ENCODE data around the gene DCTD. TPM values are rescaled to one million over a fixed set of nuclear protein-coding genes. Genes with fewer than 3 reads are reported as not detected.

The DCTD gene
- total and polyA plus RNA-seq, 5 donors from 2014 or later, result 57.5 to 104 (median 85.8) TPM

GRCh38 chr4:182925855-182926254, 8.7 kb upstream of the DCTD start:
- ATAC-seq (ENCODE audit: low read depth in 2 of 2) (no peak), DNase-seq (no peak)
- H3K9me3 ChIP-seq (ENCODE audit: control insufficient read depth in 2 of 2, low read length in 2 of 2), result no peaks in the 10 kb centered on the region
- Mint-ChIP-seq H3K36me3 (no peaks in the 10 kb centered on the region), H3K4me1 (no peaks in the 10 kb centered on the region), H3K4me3 (no peak overlapping the region), H3K9me3 (no peaks in the 10 kb centered on the region), H3K27ac (no peak overlapping the region), H3K27me3 (peaks cover 18% of the 10 kb centered on the region)
- H3K36me3 ChIP-seq (ENCODE audit: control insufficient read depth, insufficient read depth, low read length), result no peaks in the 10 kb centered on the region
- no peak overlapping the region for H3K4me3 ChIP-seq (ENCODE audit: low read depth, low read length)
- H3K4me1 ChIP-seq (ENCODE audit: control insufficient read depth, insufficient read depth, low read length, poor library complexity, severe bottlenecking), result no peaks in the 10 kb centered on the region
- peaks cover 7% of the 10 kb centered on the region for H3K27me3 ChIP-seq (ENCODE audit: control insufficient read depth, insufficient read depth, low read length)
- no peak overlapping the region for H3K27ac ChIP-seq (ENCODE audit: insufficient read depth, low read length, poor library complexity, severe bottlenecking)

GRCh38 chr4:182925298-182925757, 8.1 kb upstream of the DCTD start:
- peaks cover 18% of the 10 kb centered on the region for H3K27me3 Mint-ChIP-seq
- H3K27me3 ChIP-seq (ENCODE audit: control insufficient read depth, insufficient read depth, low read length), result peaks cover 7% of the 10 kb centered on the region
- peak; percentile 92 for ATAC-seq (ENCODE audit: low read depth in 2 of 2)
- H3K9me3 ChIP-seq (ENCODE audit: control insufficient read depth in 2 of 2, low read length in 2 of 2), result no peaks in the 10 kb centered on the region
- H3K4me1 Mint-ChIP-seq, result no peaks in the 10 kb centered on the region
- DNase-seq, result peak; percentile 25 to 74 (median 48)
- no peak overlapping the region for H3K4me3 ChIP-seq (ENCODE audit: low read depth, low read length)
- no peaks in the 10 kb centered on the region for H3K36me3 Mint-ChIP-seq
- H3K4me3 Mint-ChIP-seq, result no peak overlapping the region
- no peak overlapping the region for H3K27ac Mint-ChIP-seq
- H3K4me1 ChIP-seq (ENCODE audit: control insufficient read depth, insufficient read depth, low read length, poor library complexity, severe bottlenecking), result no peaks in the 10 kb centered on the region
- no peaks in the 10 kb centered on the region for H3K36me3 ChIP-seq (ENCODE audit: control insufficient read depth, insufficient read depth, low read length)
- H3K9me3 Mint-ChIP-seq, result no peaks in the 10 kb centered on the region
- H3K27ac ChIP-seq (ENCODE audit: insufficient read depth, low read length, poor library complexity, severe bottlenecking), result no peak overlapping the region

GRCh38 chr4:182924497-182924896, 7.3 kb upstream of the DCTD start:
- Mint-ChIP-seq H3K4me3 (no peak overlapping the region), H3K27ac (no peak overlapping the region), H3K27me3 (peaks cover 11% of the 10 kb centered on the region), H3K4me1 (peaks cover 0 to 5% (median 3%) of the 10 kb centered on the region in 4 donors), H3K36me3 (no peaks in the 10 kb centered on the region), H3K9me3 (no peaks in the 10 kb centered on the region)
- peaks cover 7% of the 10 kb centered on the region for H3K27me3 ChIP-seq (ENCODE audit: control insufficient read depth, insufficient read depth, low read length)
- no peaks in the 10 kb centered on the region for H3K9me3 ChIP-seq (ENCODE audit: control insufficient read depth in 2 of 2, low read length in 2 of 2)
- H3K36me3 ChIP-seq (ENCODE audit: control insufficient read depth, insufficient read depth, low read length), result no peaks in the 10 kb centered on the region
- H3K27ac ChIP-seq (ENCODE audit: insufficient read depth, low read length, poor library complexity, severe bottlenecking), result no peak overlapping the region
- DNase-seq, result no peak
- no peak for ATAC-seq (ENCODE audit: low read depth in 2 of 2)
- no peak overlapping the region for H3K4me3 ChIP-seq (ENCODE audit: low read depth, low read length)
- H3K4me1 ChIP-seq (ENCODE audit: control insufficient read depth, insufficient read depth, low read length, poor library complexity, severe bottlenecking), result peaks cover 5% of the 10 kb centered on the region

GRCh38 chr4:182923796-182924340, 6.7 kb upstream of the DCTD start:
- Histone ChIP-seq H3K36me3 (ENCODE audit: control insufficient read depth, insufficient read depth, low read length) (no peaks in the 10 kb centered on the region), H3K27ac (ENCODE audit: insufficient read depth, low read length, poor library complexity, severe bottlenecking) (no peak overlapping the region), H3K9me3 (ENCODE audit: control insufficient read depth in 2 of 2, low read length in 2 of 2) (no peaks in the 10 kb centered on the region), H3K27me3 (ENCODE audit: control insufficient read depth, insufficient read depth, low read length) (peaks cover 7% of the 10 kb centered on the region), H3K4me3 (ENCODE audit: low read depth, low read length) (no peak overlapping the region), H3K4me1 (ENCODE audit: control insufficient read depth, insufficient read depth, low read length, poor library complexity, severe bottlenecking) (peaks cover 11% of the 10 kb centered on the region)
- no peaks in the 10 kb centered on the region for H3K36me3 Mint-ChIP-seq
- ATAC-seq (ENCODE audit: low read depth in 2 of 2), result no peak
- H3K4me1 Mint-ChIP-seq, result peaks cover 2 to 12% (median 7%) of the 10 kb centered on the region in 4 donors
- no peak overlapping the region for H3K4me3 Mint-ChIP-seq
- DNase-seq, result no peak
- H3K27ac Mint-ChIP-seq, result no peak overlapping the region
- peaks cover 11% of the 10 kb centered on the region for H3K27me3 Mint-ChIP-seq
- H3K9me3 Mint-ChIP-seq, result peaks cover 0 to under 1% (median 0%) of the 10 kb centered on the region in 7 donors

GRCh38 chr4:182923366-182923765, 6.2 kb upstream of the DCTD start:
- Mint-ChIP-seq H3K27ac (no peak overlapping the region), H3K27me3 (peaks cover 11% of the 10 kb centered on the region), H3K36me3 (no peaks in the 10 kb centered on the region), H3K4me1 (peaks cover 6 to 17% (median 12%) of the 10 kb centered on the region in 4 donors), H3K9me3 (peaks cover 0 to 1% (median 0%) of the 10 kb centered on the region in 7 donors), H3K4me3 (no peak overlapping the region)
- DNase-seq, result no peak
- peaks cover 16% of the 10 kb centered on the region for H3K4me1 ChIP-seq (ENCODE audit: control insufficient read depth, insufficient read depth, low read length, poor library complexity, severe bottlenecking)
- H3K36me3 ChIP-seq (ENCODE audit: control insufficient read depth, insufficient read depth, low read length), result no peaks in the 10 kb centered on the region
- no peak overlapping the region for H3K4me3 ChIP-seq (ENCODE audit: low read depth, low read length)
- peaks cover 7% of the 10 kb centered on the region for H3K27me3 ChIP-seq (ENCODE audit: control insufficient read depth, insufficient read depth, low read length)
- ATAC-seq (ENCODE audit: low read depth in 2 of 2), result no peak
- no peaks in the 10 kb centered on the region for H3K9me3 ChIP-seq (ENCODE audit: control insufficient read depth in 2 of 2, low read length in 2 of 2)
- no peak overlapping the region for H3K27ac ChIP-seq (ENCODE audit: insufficient read depth, low read length, poor library complexity, severe bottlenecking)

GRCh38 chr4:182922501-182923284, 5.5 kb upstream of the DCTD start:
- H3K9me3 ChIP-seq (ENCODE audit: control insufficient read depth in 2 of 2, low read length in 2 of 2), result no peaks in the 10 kb centered on the region
- H3K4me1 ChIP-seq (ENCODE audit: control insufficient read depth, insufficient read depth, low read length, poor library complexity, severe bottlenecking), result peaks cover 23% of the 10 kb centered on the region
- Mint-ChIP-seq H3K36me3 (no peaks in the 10 kb centered on the region), H3K27ac (no peak overlapping the region), H3K4me1 (peaks cover 6 to 23% (median 14%) of the 10 kb centered on the region in 4 donors), H3K9me3 (peaks cover 0 to 1% (median 0%) of the 10 kb centered on the region in 7 donors), H3K27me3 (peaks cover 5% of the 10 kb centered on the region), H3K4me3 (no peak overlapping the region)
- H3K4me3 ChIP-seq (ENCODE audit: low read depth, low read length), result no peak overlapping the region
- H3K27ac ChIP-seq (ENCODE audit: insufficient read depth, low read length, poor library complexity, severe bottlenecking), result no peak overlapping the region
- H3K36me3 ChIP-seq (ENCODE audit: control insufficient read depth, insufficient read depth, low read length), result no peaks in the 10 kb centered on the region
- DNase-seq (no peak), ATAC-seq (ENCODE audit: low read depth in 2 of 2) (no peak)
- peaks cover 7% of the 10 kb centered on the region for H3K27me3 ChIP-seq (ENCODE audit: control insufficient read depth, insufficient read depth, low read length)

GRCh38 chr4:182921608-182922007, 4.4 kb upstream of the DCTD start:
- Histone ChIP-seq H3K4me1 (ENCODE audit: control insufficient read depth, insufficient read depth, low read length, poor library complexity, severe bottlenecking) (peaks cover 25% of the 10 kb centered on the region), H3K36me3 (ENCODE audit: control insufficient read depth, insufficient read depth, low read length) (no peaks in the 10 kb centered on the region), H3K9me3 (ENCODE audit: control insufficient read depth in 2 of 2, low read length in 2 of 2) (no peaks in the 10 kb centered on the region), H3K27ac (ENCODE audit: insufficient read depth, low read length, poor library complexity, severe bottlenecking) (no peak overlapping the region), H3K4me3 (ENCODE audit: low read depth, low read length) (no peak overlapping the region), H3K27me3 (ENCODE audit: control insufficient read depth, insufficient read depth, low read length) (peaks cover 7% of the 10 kb centered on the region)
- H3K27ac Mint-ChIP-seq, result no peak overlapping the region
- H3K9me3 Mint-ChIP-seq, result peaks cover 0 to 1% (median 0%) of the 10 kb centered on the region in 7 donors
- no peaks in the 10 kb centered on the region for H3K36me3 Mint-ChIP-seq
- H3K4me1 Mint-ChIP-seq, result peaks cover 6 to 26% (median 14%) of the 10 kb centered on the region in 4 donors
- no peak for DNase-seq
- no peaks in the 10 kb centered on the region for H3K27me3 Mint-ChIP-seq
- ATAC-seq (ENCODE audit: low read depth in 2 of 2), result no peak
- H3K4me3 Mint-ChIP-seq, result no peak overlapping the region

Data from CD4-positive, CD25-positive, alpha-beta regulatory T cell (primary cell).